ENCODE results near the gene USP4.

Gene USP4

GRCh38 chr3:49316696-49317457, 23.0 kb downstream of the USP4 start (continued):
- TF ChIP-seq ZNF37A (tag by site-specific recombination; IDR thresholded peaks at IDR 0.05) (no peak), ZBTB26 (tag by site-specific recombination; optimal IDR thresholded peaks at IDR 0.05) (no peak), ZFP69B (tag by site-specific recombination; IDR thresholded peaks at IDR 0.05) (no peak)

DNA sequence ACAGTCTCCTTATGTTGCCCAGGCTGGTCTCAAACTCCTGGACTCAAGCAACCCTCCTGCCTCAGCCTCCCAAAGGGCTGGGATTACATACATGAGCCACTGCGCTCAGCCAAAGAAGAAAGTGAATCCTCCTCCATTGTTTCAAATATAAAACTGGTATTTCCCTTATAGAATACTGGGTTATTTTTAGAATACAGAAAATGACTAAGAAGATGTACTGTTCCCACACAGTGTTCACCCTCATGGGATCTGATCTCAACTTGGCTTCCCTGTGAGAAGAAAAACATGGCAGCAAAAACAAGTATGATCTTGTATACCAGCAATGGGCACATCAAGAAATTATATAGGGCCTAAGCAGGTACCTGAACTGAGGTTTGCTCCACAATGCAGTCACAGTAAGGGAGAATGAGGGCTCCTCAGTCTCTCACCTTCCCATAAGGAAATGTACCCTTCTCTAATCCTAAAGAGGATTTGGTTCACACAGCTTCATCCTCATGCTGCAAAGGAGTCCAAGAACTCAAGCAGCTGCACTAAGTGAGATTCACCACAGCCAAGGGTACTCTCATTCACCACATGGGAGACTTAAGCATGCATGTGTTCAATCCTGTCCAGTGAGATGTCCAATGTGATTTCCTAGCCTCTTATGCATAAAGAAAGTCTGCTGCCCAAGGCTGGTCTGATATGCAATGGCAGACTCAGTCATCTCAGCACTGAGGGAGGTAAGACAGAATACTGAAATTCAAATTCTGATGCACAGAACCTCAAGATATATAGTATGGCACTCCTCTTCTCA, 25.8 kb downstream of the USP4 start:
- POLR2A ChIA-PET = no interaction called here
- H3K9me3 ChIP-seq (ENCODE audit: control insufficient read depth, insufficient read depth, low read depth, low read length) = no peaks in the 10 kb centered on the region
- CTCF ChIA-PET = interaction anchor here (0.7 kb wide), 1 partner anchor 180 kb away, joined by 5 read pairs; no protein-coding TSS in a partner anchor
- H3K36me3 ChIP-seq (ENCODE audit: control insufficient read depth in 2 of 2, insufficient read depth in 1 of 2, low read length in 2 of 2) = peaks cover 0 to 50% of the 10 kb centered on the region in 2 experiments; a peak in 2 of 3 replicates
- H3K4me1 ChIP-seq (ENCODE audit: control insufficient read depth, insufficient read depth, low read length) = no peaks in the 10 kb centered on the region
- no peak overlapping the region for H3K4me3 ChIP-seq (ENCODE audit: low read depth, low read length)
- H3K27ac ChIP-seq (ENCODE audit: extremely low read depth, low read depth, low read length) = no peak overlapping the region
- TF ChIP-seq ZNF157 (tag by site-specific recombination; IDR thresholded peaks at IDR 0.05) (no peak), KLF8 (tag by site-specific recombination; IDR thresholded peaks at IDR 0.05) (no peak), ZNF362 (tag by site-specific recombination; IDR thresholded peaks at IDR 0.05) (no peak), ZNF239 (tag by site-specific recombination; IDR thresholded peaks at IDR 0.05) (no peak), ZBTB7A (tag by site-specific recombination; IDR thresholded peaks at IDR 0.05; ENCODE audit: low read depth) (no peak), RBAK (tag by site-specific recombination; IDR thresholded peaks at IDR 0.05) (no peak), GLIS1 (tag by site-specific recombination; IDR thresholded peaks at IDR 0.05) (no peak), ZNF16 (tag by site-specific recombination; IDR thresholded peaks at IDR 0.05; ENCODE audit: low read depth) (no peak), SETDB1 (IDR thresholded peaks at IDR 0.05; ENCODE audit: insufficient read length, low read length) (no peak), PRDM4 (tag by site-specific recombination; IDR thresholded peaks at IDR 0.05) (no peak), ZBTB26 (tag by site-specific recombination; optimal IDR thresholded peaks at IDR 0.05) (no peak), ZNF621 (tag by site-specific recombination; IDR thresholded peaks at IDR 0.05) (no peak)

DNA sequence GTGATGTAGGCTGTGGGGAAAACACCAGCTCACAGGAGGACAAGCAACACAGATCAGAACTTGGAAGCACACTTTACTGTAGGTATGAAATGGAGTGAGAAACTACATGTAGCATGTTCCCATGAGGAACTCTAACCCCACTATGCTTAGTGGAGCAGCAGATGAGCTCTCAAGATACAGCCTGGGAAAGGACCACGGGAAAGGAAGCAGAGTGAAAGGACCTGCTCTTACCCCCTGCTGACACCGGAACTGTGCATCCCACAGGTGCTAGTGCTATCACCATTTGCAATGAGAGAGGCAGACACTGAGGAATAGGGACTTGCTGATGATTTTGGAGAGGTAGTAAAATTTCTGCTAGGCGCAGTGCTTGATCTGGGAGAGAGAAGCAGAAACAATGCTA, 28.6 kb downstream of the USP4 start:
- CTCF ChIA-PET = interaction anchor here (1.0 kb wide), 1 partner anchor 28 kb away, joined by 3 read pairs; no protein-coding TSS in a partner anchor
- Histone ChIP-seq H3K36me3 (ENCODE audit: control insufficient read depth in 2 of 2, insufficient read depth in 1 of 2, low read length in 2 of 2) (peaks cover 4 to 48% of the 10 kb centered on the region in 2 experiments; a peak in 2 of 3 replicates), H3K27ac (ENCODE audit: extremely low read depth, low read depth, low read length) (no peak overlapping the region), H3K4me3 (ENCODE audit: low read depth, low read length) (no peak overlapping the region), H3K9me3 (ENCODE audit: control insufficient read depth, insufficient read depth, low read depth, low read length) (no peaks in the 10 kb centered on the region), H3K4me1 (ENCODE audit: control insufficient read depth, insufficient read depth, low read length) (no peaks in the 10 kb centered on the region)
- POLR2A ChIA-PET = no interaction called here
- TF ChIP-seq HOXA7 (CRISPR knock-in tag; IDR thresholded peaks at IDR 0.05; ENCODE audit: borderline replicate concordance) (no peak), ZFP69B (tag by site-specific recombination; IDR thresholded peaks at IDR 0.05) (no peak), ZNF624 (tag by site-specific recombination; IDR thresholded peaks at IDR 0.05) (no peak), ZNF48 (tag by site-specific recombination; IDR thresholded peaks at IDR 0.05) (no peak), ZNF426 (tag by site-specific recombination; IDR thresholded peaks at IDR 0.05) (no peak), MZF1 (tag by site-specific recombination; IDR thresholded peaks at IDR 0.05; ENCODE audit: borderline replicate concordance) (no peak), ZNF501 (tag by site-specific recombination; IDR thresholded peaks at IDR 0.05) (no peak), SCRT2 (tag by site-specific recombination; IDR thresholded peaks at IDR 0.05) (no peak), ZNF670 (tag by site-specific recombination; IDR thresholded peaks at IDR 0.05; ENCODE audit: low read depth) (no peak), ZNF121 (tag by site-specific recombination; IDR thresholded peaks at IDR 0.05) (no peak)
